HG03159 (cell line): ENCODE measurements around the gene SH3RF3.

ENCODE experiments used
- ATAC-seq: cut with Tn5 transposase; IDR thresholded peaks from one replicate; pipeline ENCODE4 v1.9.1; 2021; ENCODE audit warnings: mild to moderate bottlenecking, moderate library complexity; ENCODE audit not compliant: unreplicated experiment

The SH3RF3 gene

GRCh38 chr2:109512076-109512475 is 383.1 kb downstream of the SH3RF3 start:
- no peak for ATAC-seq

- no peak for ATAC-seq
Observed at GRCh38 chr2:109513230-109513629, 384.2 kb downstream of the SH3RF3 start.

GRCh38 chr2:109513749-109514588 is 385.0 kb downstream of the SH3RF3 start:
- peak; percentile 51 for ATAC-seq

GRCh38 chr2:109514857-109515256 is 385.9 kb downstream of the SH3RF3 start:
- ATAC-seq: no peak

GRCh38 chr2:109516445-109517117 is 387.6 kb downstream of the SH3RF3 start:
- ATAC-seq: peak; percentile 36

- ATAC-seq: no peak
Observed at GRCh38 chr2:109517118-109517889, 388.3 kb downstream of the SH3RF3 start.

GRCh38 chr2:109519513-109519912 is 390.5 kb downstream of the SH3RF3 start:
- no peak for ATAC-seq

- no peak for ATAC-seq
Observed at GRCh38 chr2:109521233-109522062, 392.4 kb downstream of the SH3RF3 start.

- ATAC-seq: no peak
Observed at GRCh38 chr2:109522063-109522374, 393.0 kb downstream of the SH3RF3 start.

- ATAC-seq: no peak
Observed at GRCh38 chr2:109523121-109523520, 394.1 kb downstream of the SH3RF3 start.

GRCh38 chr2:109523536-109524361 is 394.7 kb downstream of the SH3RF3 start:
- no peak for ATAC-seq

- ATAC-seq: no peak
Observed at GRCh38 chr2:109525836-109526235, 396.8 kb downstream of the SH3RF3 start.

- no peak for ATAC-seq
Observed at GRCh38 chr2:109526442-109526970, 397.5 kb downstream of the SH3RF3 start.

- no peak for ATAC-seq
Observed at GRCh38 chr2:109527079-109527478, 398.1 kb downstream of the SH3RF3 start.

- no peak for ATAC-seq
Observed at GRCh38 chr2:109527846-109528705, 399.1 kb downstream of the SH3RF3 start.

- ATAC-seq: no peak
Observed at GRCh38 chr2:109528811-109529501, 400.0 kb downstream of the SH3RF3 start.

- ATAC-seq: no peak
Observed at GRCh38 chr2:109529532-109530449, 400.8 kb downstream of the SH3RF3 start.
